Smooth muscle cell (in vitro differentiated cells): Measurements from ENCODE around the gene SRD5A3. TPM values are rescaled to one million over a fixed set of nuclear protein-coding genes. Genes with fewer than 3 reads are reported as not detected.

Experiments
- DNase-seq: peaks from one replicate; lab custom pipeline; 2025; ENCODE audit not compliant: unreplicated experiment; lab: John Stamatoyannopoulos, UW
- H2AFZ ChIP-seq: fragments of 200-600 bp; sonication (generic); 2 replicates; pipeline ENCODE4 v1.6.0; 2016; ENCODE audit warnings: antibody characterized with exemption, low read depth, mild to moderate bottlenecking
- H3F3A ChIP-seq: fragments of 200-600 bp; sonication (generic); 2 replicates; pipeline ENCODE4 v1.6.0; 2017; ENCODE audit warnings: antibody characterized with exemption, low read depth
- H3K27ac ChIP-seq: fragments of 200-600 bp; sonication (generic); 2 replicates; pipeline ENCODE4 v1.5.1; 2016; ENCODE audit warnings: low read depth, mild to moderate bottlenecking
- H3K27me3 ChIP-seq: fragments of 200-600 bp; sonication (generic); 2 replicates; pipeline ENCODE4 v1.6.1; 2016; ENCODE audit warnings: low read depth, mild to moderate bottlenecking
- H3K36me3 ChIP-seq: fragments of 200-600 bp; sonication (generic); 2 replicates; pipeline ENCODE4 v1.5.1; 2016; ENCODE audit warnings: low read depth
- H3K4me1 ChIP-seq: fragments of 200-600 bp; sonication (generic); 2 replicates; pipeline ENCODE4 v1.5.1; 2016; ENCODE audit warnings: low read depth
- H3K4me2 ChIP-seq: fragments of 200-600 bp; sonication (generic); 2 replicates; pipeline ENCODE4 v1.6.0; 2016; ENCODE audit warnings: mild to moderate bottlenecking
- H3K4me3 ChIP-seq: fragments of 200-600 bp; sonication (generic); 2 replicates; pipeline ENCODE4 v1.5.1; 2016; ENCODE audit warnings: mild to moderate bottlenecking
- H3K79me2 ChIP-seq: fragments of 200-600 bp; sonication (generic); 2 replicates; pipeline ENCODE4 v1.6.0; 2016; ENCODE audit warnings: low read depth, mild to moderate bottlenecking
- H3K9ac ChIP-seq: fragments of 200-600 bp; sonication (generic); 2 replicates; pipeline ENCODE4 v1.6.0; 2016; ENCODE audit warnings: low read depth
- H3K9me3 ChIP-seq: fragments of 200-600 bp; sonication (generic); replicated peaks from 2 replicates; pipeline ENCODE4 v1.5.1; 2016; ENCODE audit warnings: low read depth
- H4K20me1 ChIP-seq: fragments of 200-600 bp; sonication (generic); 2 replicates; pipeline ENCODE4 v1.6.0; 2016; ENCODE audit warnings: low read depth
- WGBS: methylation state at CpG from one replicate; pipeline ENCODE4 v1.1.7; 2016; ENCODE audit warnings: low lambda C conversion rate; 5-methylcytosine and 5-hydroxymethylcytosine counted together
- polyA plus RNA-seq: library from polyadenylated mRNA; unstranded; fragments of >200 nt; fragmentation: Nextera tagmentation; extraction: Ambion mirVana; gene quantifications from 2 replicates; pipeline ENCODE4 v1.2.1, GENCODE V29; 2016
- total RNA-seq: library from RNA; depleted of rRNA; stranded (reverse); fragments of >200 nt; gene quantifications from 2 replicates; pipeline ENCODE4 v1.2.3, GENCODE V29; 2014
- TF ChIP-seq, protein P1 (sequence below): fragments of 200-600 bp; sonication (generic); IDR thresholded peaks from 2 replicates; pipeline ENCODE4 v1.5.1; 2017; ENCODE audit warnings: borderline replicate concordance, mild to moderate bottlenecking, antibody characterized with exemption; ENCODE audit not compliant: insufficient read depth, poor library complexity, severe bottlenecking

The SRD5A3 gene
- total and polyA plus RNA-seq, 2 experiments from 2014 or later: 18.1 to 37.3 TPM

DNA sequence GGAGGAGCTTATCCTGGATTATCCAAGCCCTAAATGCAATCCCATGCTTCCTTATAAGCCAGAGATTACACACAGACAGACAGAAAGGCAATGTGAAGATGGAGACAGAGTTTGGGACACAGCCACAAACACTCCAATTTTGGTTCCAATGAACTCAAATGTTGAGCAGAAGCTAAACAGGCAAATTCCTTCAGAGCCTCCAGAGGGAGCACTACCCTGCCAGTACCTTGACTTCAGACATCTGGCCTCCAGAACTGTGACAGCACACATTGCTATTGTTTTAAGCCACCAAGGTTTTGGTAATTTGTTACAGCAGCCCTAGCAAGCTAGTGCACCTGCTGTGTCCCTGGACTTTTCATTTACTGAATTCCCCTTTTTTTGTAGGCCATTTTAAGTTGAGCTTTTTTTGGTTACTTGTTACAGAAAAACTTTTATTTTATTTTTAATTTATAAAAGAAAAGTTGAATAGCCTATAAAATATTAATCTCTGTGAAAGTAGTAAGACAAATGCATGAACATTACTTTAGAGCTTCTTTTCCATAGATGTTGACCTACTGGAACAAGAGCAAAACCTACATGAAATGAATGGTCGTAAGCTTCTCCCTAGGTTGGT is 33.4 kb upstream of the SRD5A3 start:
- Histone ChIP-seq H3F3A (no peaks in the 10 kb centered on the region), H3K27ac (no peak overlapping the region), H3K4me2 (no peak overlapping the region), H3K27me3 (no peaks in the 10 kb centered on the region), H2AFZ (peak overlapping the region; percentile 62), H3K4me1 (no peaks in the 10 kb centered on the region), H3K79me2 (no peaks in the 10 kb centered on the region), H3K9me3 (no peaks in the 10 kb centered on the region), H4K20me1 (no peaks in the 10 kb centered on the region), H3K36me3 (no peaks in the 10 kb centered on the region), H3K9ac (no peak overlapping the region), H3K4me3 (no peak overlapping the region)
- 92% methylated on average over 1 of the region's 1 CpG for WGBS
- DNase-seq: no peak
- TF ChIP-seq, protein P1, sequence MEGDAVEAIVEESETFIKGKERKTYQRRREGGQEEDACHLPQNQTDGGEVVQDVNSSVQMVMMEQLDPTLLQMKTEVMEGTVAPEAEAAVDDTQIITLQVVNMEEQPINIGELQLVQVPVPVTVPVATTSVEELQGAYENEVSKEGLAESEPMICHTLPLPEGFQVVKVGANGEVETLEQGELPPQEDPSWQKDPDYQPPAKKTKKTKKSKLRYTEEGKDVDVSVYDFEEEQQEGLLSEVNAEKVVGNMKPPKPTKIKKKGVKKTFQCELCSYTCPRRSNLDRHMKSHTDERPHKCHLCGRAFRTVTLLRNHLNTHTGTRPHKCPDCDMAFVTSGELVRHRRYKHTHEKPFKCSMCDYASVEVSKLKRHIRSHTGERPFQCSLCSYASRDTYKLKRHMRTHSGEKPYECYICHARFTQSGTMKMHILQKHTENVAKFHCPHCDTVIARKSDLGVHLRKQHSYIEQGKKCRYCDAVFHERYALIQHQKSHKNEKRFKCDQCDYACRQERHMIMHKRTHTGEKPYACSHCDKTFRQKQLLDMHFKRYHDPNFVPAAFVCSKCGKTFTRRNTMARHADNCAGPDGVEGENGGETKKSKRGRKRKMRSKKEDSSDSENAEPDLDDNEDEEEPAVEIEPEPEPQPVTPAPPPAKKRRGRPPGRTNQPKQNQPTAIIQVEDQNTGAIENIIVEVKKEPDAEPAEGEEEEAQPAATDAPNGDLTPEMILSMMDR: peak; percentile 41

DNA sequence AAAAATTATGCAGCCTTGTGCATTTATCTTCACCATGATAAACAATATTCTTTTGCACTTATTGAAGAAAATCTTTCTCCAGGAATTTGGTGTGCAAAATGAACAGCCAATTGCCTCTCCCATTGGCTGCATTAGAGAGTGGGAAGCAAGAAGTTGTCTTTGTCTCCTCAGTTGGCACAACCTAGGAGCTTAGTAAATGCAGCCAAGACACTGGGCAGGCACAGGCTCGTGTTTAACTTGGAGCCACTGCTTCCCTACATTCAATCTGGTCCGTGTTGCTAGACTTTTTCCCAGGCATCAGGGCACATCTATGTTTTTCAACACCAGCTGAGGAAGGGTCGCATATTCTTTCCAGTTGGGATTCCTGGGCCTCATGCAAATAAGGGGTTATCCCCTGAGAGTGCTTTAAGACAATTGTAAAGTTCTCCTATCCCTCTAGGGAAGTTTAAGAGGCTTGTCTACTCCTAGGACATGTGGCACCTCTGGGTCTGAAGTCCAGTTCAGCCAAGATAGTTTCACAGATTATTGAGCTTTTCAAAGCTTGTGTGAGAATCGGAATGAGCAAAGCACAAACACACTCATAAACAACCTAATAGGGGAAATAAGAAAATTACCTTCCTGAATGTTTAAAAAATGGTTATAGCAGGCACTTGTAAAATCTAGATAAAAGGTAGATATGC is 31.8 kb upstream of the SRD5A3 start:
- Histone ChIP-seq H3K27ac (no peak overlapping the region), H3K36me3 (no peaks in the 10 kb centered on the region)
- 72% methylated on average over 4 of the region's 4 CpGs for WGBS

DNA sequence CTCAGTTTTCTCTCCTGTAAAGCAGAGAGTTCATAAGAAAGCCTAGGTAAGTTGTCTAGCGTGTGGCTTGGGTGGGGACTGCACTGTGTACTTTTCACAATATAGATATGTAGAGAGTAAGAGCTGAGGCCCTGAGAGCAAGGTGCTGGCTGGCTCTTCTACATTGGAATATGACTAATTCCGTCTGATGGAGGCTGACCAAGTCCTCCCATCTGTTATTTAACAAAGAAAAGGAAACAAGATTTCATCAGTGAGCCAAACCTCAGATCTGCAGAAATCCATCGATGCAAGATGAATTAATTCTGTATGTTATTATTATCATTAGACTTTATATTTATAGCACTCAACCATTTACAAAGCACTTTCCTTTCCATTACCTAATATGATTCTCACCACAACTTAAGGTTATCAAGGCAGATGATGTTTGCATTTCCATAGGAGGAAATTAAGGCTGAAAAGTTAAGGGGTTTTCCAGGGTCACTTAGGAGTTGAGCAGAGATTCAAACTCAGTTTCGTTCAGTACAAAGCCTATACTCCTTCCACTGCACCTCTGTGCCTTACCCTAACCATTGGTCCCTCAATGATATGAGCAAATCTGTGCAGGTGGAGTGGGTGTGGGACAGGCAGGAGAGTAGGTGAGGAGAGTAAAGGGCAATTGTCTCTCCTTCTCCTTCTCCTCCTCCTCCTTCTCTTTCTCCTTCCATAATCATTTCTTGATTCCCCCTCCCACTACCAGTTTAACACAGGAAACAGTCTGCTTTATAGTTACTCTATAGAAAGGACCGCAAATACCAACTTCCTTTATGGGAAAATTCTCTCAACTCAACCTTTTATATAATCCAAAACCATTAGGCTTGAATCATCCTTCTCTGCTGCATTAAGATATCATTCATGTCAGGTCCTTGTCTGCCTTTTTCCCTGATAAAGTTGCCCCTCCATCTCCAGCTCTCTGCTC is 27.6 kb upstream of the SRD5A3 start:
- DNase-seq: no peak
- Histone ChIP-seq H3K27me3 (no peaks in the 10 kb centered on the region), H3K4me3 (no peak overlapping the region), H3F3A (no peaks in the 10 kb centered on the region), H3K9me3 (no peaks in the 10 kb centered on the region), H3K36me3 (no peaks in the 10 kb centered on the region), H3K9ac (no peak overlapping the region), H2AFZ (peak overlapping the region; percentile 54), H3K27ac (no peak overlapping the region), H3K79me2 (no peaks in the 10 kb centered on the region), H3K4me1 (no peaks in the 10 kb centered on the region), H4K20me1 (no peaks in the 10 kb centered on the region), H3K4me2 (no peak overlapping the region)
- WGBS: 89% methylated on average over 5 of the region's 5 CpGs
- TF ChIP-seq, protein P1: no peak

More for the DNA sequence above, 31.8 kb upstream of the SRD5A3 start:
- Histone ChIP-seq H3K4me3 (no peak overlapping the region), H3K9ac (no peak overlapping the region), H3F3A (no peaks in the 10 kb centered on the region), H3K27me3 (no peaks in the 10 kb centered on the region), H4K20me1 (no peaks in the 10 kb centered on the region), H3K9me3 (no peaks in the 10 kb centered on the region), H2AFZ (no peak overlapping the region), H3K79me2 (no peaks in the 10 kb centered on the region), H3K4me2 (no peak overlapping the region), H3K4me1 (no peaks in the 10 kb centered on the region)
- no peak for DNase-seq
- TF ChIP-seq, protein P1: no peak
